OCI-LY7 (cell line): ENCODE results near the gene C1QL4. TPM values are rescaled to one million over a fixed set of nuclear protein-coding genes. Genes with fewer than 3 reads are reported as not detected.

Experiments
- BruUV-seq: library from RNA; stranded (reverse); fragments of 400-500 nt; replicated peaks from 2 replicates; lab custom pipeline; 2021; lab: Mats Ljungman, UMichigan
- CTCF ChIA-PET: fragments of 300-600 bp; sonication (Branson Sonifier 250); formaldehyde crosslinking; loops from one replicate; lab custom pipeline; 2022; ENCODE audit warnings: antibody characterized with exemption; ENCODE audit not compliant: unreplicated experiment; lab: Charles Lee
- POLR2A ChIA-PET: fragments of 300-600 bp; sonication (Branson Sonifier 250); formaldehyde crosslinking; loops from one replicate; lab custom pipeline; 2022; ENCODE audit warnings: antibody characterized with exemption; lab: Charles Lee
- DNase-seq: peaks from one replicate; pipeline ENCODE4 v3.0.0-alpha.2; 2015; ENCODE audit warnings: low spot score
- H2AFZ ChIP-seq: fragments of 200-600 bp; sonication (generic), shearing (Covaris generic); 2 replicates; pipeline ENCODE4 v1.6.1; 2014; ENCODE audit warnings: mild to moderate bottlenecking, antibody characterized with exemption, low read length, moderate library complexity
- H3K27ac ChIP-seq: fragments of 200-600 bp; sonication (generic); 2 replicates; pipeline ENCODE4 v1.5.1; 2014; ENCODE audit warnings: mixed run types, low read depth, mild to moderate bottlenecking, moderate library complexity, low read length, inconsistent platforms; ENCODE audit not compliant: poor library complexity, severe bottlenecking
- H3K36me3 ChIP-seq: fragments of 200-600 bp; sonication (generic); 2 replicates; pipeline ENCODE4 v1.6.1; 2014; ENCODE audit warnings: mild to moderate bottlenecking, antibody characterized with exemption, low read length, moderate library complexity, mixed read lengths; ENCODE audit not compliant: insufficient read depth
- H3K4me1 ChIP-seq: fragments of 200-600 bp; sonication (generic); 2 replicates; pipeline ENCODE4 v1.5.1; 2014; ENCODE audit warnings: mild to moderate bottlenecking, low read length; ENCODE audit not compliant: insufficient read depth, poor library complexity, severe bottlenecking
- H3K4me2 ChIP-seq: fragments of 200-600 bp; sonication (generic); 2 replicates; pipeline ENCODE4 v1.6.1; 2014; ENCODE audit warnings: mild to moderate bottlenecking, low read length
- H3K4me3 ChIP-seq: fragments of 200-600 bp; sonication (generic); 2 replicates; pipeline ENCODE4 v1.5.1; 2014; ENCODE audit warnings: mild to moderate bottlenecking, low read depth, low read length; ENCODE audit not compliant: poor library complexity, severe bottlenecking
- H3K79me2 ChIP-seq: fragments of 200-600 bp; sonication (generic); 2 replicates; pipeline ENCODE4 v1.6.1; 2016; ENCODE audit warnings: low read depth, mild to moderate bottlenecking, low read length, moderate library complexity, mixed read lengths; ENCODE audit not compliant: insufficient read depth
- H3K9me2 ChIP-seq: fragments of 200-600 bp; sonication (generic); 2 replicates; pipeline ENCODE4 v1.6.1; 2016; ENCODE audit warnings: mild to moderate bottlenecking, low read length, mixed read lengths; ENCODE audit not compliant: insufficient read depth
- H3K9me3 ChIP-seq: fragments of 200-600 bp; sonication (generic); 2 replicates; pipeline ENCODE4 v1.6.1; 2014; ENCODE audit warnings: mild to moderate bottlenecking, mixed run types, low read length, mixed read lengths
- H4K20me1 ChIP-seq: fragments of 200-600 bp; sonication (generic); 2 replicates; pipeline ENCODE4 v1.6.1; 2014; ENCODE audit warnings: mild to moderate bottlenecking, antibody characterized with exemption, low read length, moderate library complexity, mixed read lengths; ENCODE audit not compliant: insufficient read depth
- CTCF ChIP-seq: fragments of 200-600 bp; sonication (generic); conservative IDR thresholded peaks from 2 replicates; pipeline ENCODE4 v1.5.1; 2014; ENCODE audit warnings: mild to moderate bottlenecking, antibody characterized with exemption, low read length, moderate library complexity, mixed read lengths
- EZH2phosphoT487 ChIP-seq: fragments of 200-600 bp; sonication (generic); IDR thresholded peaks from 2 replicates; pipeline ENCODE4 v1.6.1; 2018; ENCODE audit warnings: low read depth, borderline replicate concordance, mild to moderate bottlenecking, mixed run types, antibody characterized with exemption, low read length, moderate library complexity, mixed read lengths
- intact Hi-C: fragments of 100-400 bp; cut with micrococcal nuclease; formaldehyde crosslinking; loops from one replicate; pipeline ENCODE4 v1.10.0; 2022; ENCODE audit not compliant: unreplicated experiment
- total RNA-seq, 2 experiments: library from RNA; depleted of rRNA in 1 of 2; stranded (reverse); fragments of >200 nt in 1 of 2; shearing (Covaris generic) in 1 of 2; gene quantifications; 2 replicates each; pipeline ENCODE4 v1.2.3, GENCODE V29; 2014 to 2022

C1QL4 gene
- total RNA-seq, 2 experiments from 2014 or later, result 0.19 TPM; not detected in 1

GRCh38 chr12:49349266-49349665 lies 12.3 kb upstream of the C1QL4 start:
- no TSS peak for BruUV-seq
- Histone ChIP-seq H3K4me3 (no peak overlapping the region), H3K9me2 (no peaks in the 10 kb centered on the region), H3K36me3 (no peaks in the 10 kb centered on the region), H3K79me2 (no peaks in the 10 kb centered on the region), H3K9me3 (no peaks in the 10 kb centered on the region), H4K20me1 (no peaks in the 10 kb centered on the region), H2AFZ (no peak overlapping the region), H3K4me2 (no peak overlapping the region), H3K4me1 (peaks cover 38% of the 10 kb centered on the region), H3K27ac (no peak overlapping the region)
- no peak for DNase-seq
- no peak for TF ChIP-seq EZH2phosphoT487
- no peak for TF ChIP-seq CTCF
- intact Hi-C loops, result loop anchor here (5.0 kb wide), 1 partner anchor 162 kb away; the partner anchor contains the start of gene TUBA1A
- ChIA-PET POLR2A (interaction anchor here (1.0 kb wide), 1 partner anchor 161 kb away, joined by 4 read pairs; no protein-coding TSS in a partner anchor), CTCF (no interaction called here)

- H3K4me1 ChIP-seq, result peaks cover 43% of the 10 kb centered on the region
- DNase-seq, result no peak
- H3K4me2 ChIP-seq, result no peak overlapping the region
- H4K20me1 ChIP-seq, result no peaks in the 10 kb centered on the region
- H3K9me2 ChIP-seq, result no peaks in the 10 kb centered on the region
- H3K4me3 ChIP-seq, result no peak overlapping the region
- ChIA-PET POLR2A (interaction anchor here (0.9 kb wide), 1 partner anchor 10 kb away, joined by 3 read pairs; no protein-coding TSS in a partner anchor), CTCF (no interaction called here)
- H3K79me2 ChIP-seq, result no peaks in the 10 kb centered on the region
- intact Hi-C loops, result loop anchor here (5.0 kb wide), 1 partner anchor 161 kb away; the partner anchor contains the start of gene TUBA1A
- no peak overlapping the region for H3K27ac ChIP-seq
- no peaks in the 10 kb centered on the region for H3K9me3 ChIP-seq
- H2AFZ ChIP-seq, result no peak overlapping the region
- no TSS peak for BruUV-seq
- no peaks in the 10 kb centered on the region for H3K36me3 ChIP-seq
- TF ChIP-seq EZH2phosphoT487 (no peak), CTCF (no peak)
Measured at GRCh38 chr12:49348781-49349180, 11.8 kb upstream of the C1QL4 start.
